DOHH2 (cell line): Measurements from ENCODE around the gene CRTC3.

Experiments used
- H3F3A ChIP-seq: fragments of 200-600 bp; sonication (generic), shearing (Covaris generic); 2 replicates; pipeline ENCODE4 v1.6.0; 2016; ENCODE audit warnings: antibody characterized with exemption, mild to moderate bottlenecking; ENCODE audit not compliant: control insufficient read depth, insufficient read depth
- H3K27ac ChIP-seq: fragments of 200-600 bp; sonication (generic); 2 replicates; pipeline ENCODE4 v1.5.1; 2014; ENCODE audit warnings: low read depth, mild to moderate bottlenecking, low read length, moderate library complexity
- H3K27me3 ChIP-seq: fragments of 200-600 bp; sonication (generic); 2 replicates; pipeline ENCODE4 v1.6.1; 2014; ENCODE audit warnings: mild to moderate bottlenecking, low read length, mixed read lengths; ENCODE audit not compliant: control insufficient read depth
- H3K36me3 ChIP-seq: fragments of 200-600 bp; sonication (generic); 2 replicates; pipeline ENCODE4 v1.6.1; 2014; ENCODE audit warnings: mild to moderate bottlenecking, low read length, moderate library complexity, mixed read lengths; ENCODE audit not compliant: control insufficient read depth
- H3K4me1 ChIP-seq: fragments of 200-600 bp; sonication (generic); 2 replicates; pipeline ENCODE4 v1.6.1; 2014; ENCODE audit warnings: mild to moderate bottlenecking, low read length, mixed read lengths; ENCODE audit not compliant: control insufficient read depth
- H3K4me2 ChIP-seq: fragments of 200-600 bp; sonication (generic); 2 replicates; pipeline ENCODE4 v1.6.0; 2014; ENCODE audit warnings: mild to moderate bottlenecking, low read length, moderate library complexity
- H3K4me3 ChIP-seq: fragments of 200-600 bp; sonication (generic); 2 replicates; pipeline ENCODE4 v1.5.1; 2014; ENCODE audit warnings: mild to moderate bottlenecking, low read length, mixed read lengths
- H3K79me2 ChIP-seq: fragments of 200-600 bp; sonication (generic); 2 replicates; pipeline ENCODE4 v1.6.1; 2014; ENCODE audit warnings: mild to moderate bottlenecking, low read length, mixed read lengths; ENCODE audit not compliant: control insufficient read depth
- H3K9me2 ChIP-seq: fragments of 200-600 bp; sonication (generic); replicated peaks from 2 replicates; pipeline ENCODE4 v1.6.1; 2014; ENCODE audit warnings: mild to moderate bottlenecking, low read length, mixed read lengths; ENCODE audit not compliant: control insufficient read depth
- H3K9me3 ChIP-seq: fragments of 200-600 bp; sonication (generic); 2 replicates; pipeline ENCODE4 v1.6.1; 2014; ENCODE audit warnings: antibody characterized with exemption, low read length, mixed read lengths; ENCODE audit not compliant: control insufficient read depth, insufficient read depth
- H4K20me1 ChIP-seq: fragments of 200-600 bp; sonication (generic); 2 replicates; pipeline ENCODE4 v1.6.0; 2014; ENCODE audit warnings: low read depth, mild to moderate bottlenecking, antibody characterized with exemption, low read length, moderate library complexity; ENCODE audit not compliant: control insufficient read depth, insufficient read depth
- CTCF ChIP-seq: fragments of 200-600 bp; sonication (generic); IDR thresholded peaks from one replicate; pipeline ENCODE4 v1.5.1; 2014; ENCODE audit warnings: antibody characterized with exemption, mild to moderate bottlenecking, low read depth, low read length; ENCODE audit not compliant: poor library complexity, severe bottlenecking
- EZH2phosphoT487 ChIP-seq: fragments of 200-600 bp; sonication (generic); IDR thresholded peaks from 2 replicates; pipeline ENCODE4 v1.6.1; 2017; ENCODE audit warnings: borderline replicate concordance, mild to moderate bottlenecking, antibody characterized with exemption, low read length, moderate library complexity, mixed read lengths

CRTC3 gene

GRCh38 chr15:90591524-90591923, 61.8 kb downstream of the CRTC3 start:
- Histone ChIP-seq H3K79me2 (no peaks in the 10 kb centered on the region), H3K27me3 (no peaks in the 10 kb centered on the region), H3K9me3 (no peaks in the 10 kb centered on the region), H3K4me2 (no peak overlapping the region), H3K36me3 (no peaks in the 10 kb centered on the region), H3F3A (peaks cover 38% of the 10 kb centered on the region), H3K27ac (no peak overlapping the region), H4K20me1 (no peaks in the 10 kb centered on the region), H3K9me2 (no peaks in the 10 kb centered on the region), H3K4me3 (no peak overlapping the region), H3K4me1 (peaks cover 47% of the 10 kb centered on the region)
- TF ChIP-seq CTCF, result no peak
- TF ChIP-seq EZH2phosphoT487, result no peak

GRCh38 chr15:90592131-90592881, 62.6 kb downstream of the CRTC3 start:
- Histone ChIP-seq H3K79me2 (peaks cover 3% of the 10 kb centered on the region; the same call in 1 of the 2 replicates), H3K4me1 (peaks cover 55% of the 10 kb centered on the region), H3K27ac (no peak overlapping the region)

GRCh38 chr15:90593499-90594158, 63.9 kb downstream of the CRTC3 start:
- H3K9me3 ChIP-seq, result no peaks in the 10 kb centered on the region
- no peaks in the 10 kb centered on the region for H3K9me2 ChIP-seq
- peaks cover 3% of the 10 kb centered on the region; the same call in 1 of the 2 replicates for H3K79me2 ChIP-seq

More at GRCh38 chr15:90592131-90592881, 62.6 kb downstream of the CRTC3 start:
- no peaks in the 10 kb centered on the region for H3K9me3 ChIP-seq
- H3K4me3 ChIP-seq, result no peak overlapping the region
- no peak for TF ChIP-seq CTCF
- no peak for TF ChIP-seq EZH2phosphoT487
- peaks cover 3% of the 10 kb centered on the region; the same call in 1 of the 2 replicates for H3K36me3 ChIP-seq
- H3K9me2 ChIP-seq, result no peaks in the 10 kb centered on the region
- H4K20me1 ChIP-seq, result no peaks in the 10 kb centered on the region
- no peak overlapping the region for H3K4me2 ChIP-seq
- H3K27me3 ChIP-seq, result no peaks in the 10 kb centered on the region
- H3F3A ChIP-seq, result peaks cover 40% of the 10 kb centered on the region

More at GRCh38 chr15:90593499-90594158, 63.9 kb downstream of the CRTC3 start:
- H3K4me1 ChIP-seq, result peaks cover 68% of the 10 kb centered on the region
- TF ChIP-seq EZH2phosphoT487 (no peak), CTCF (no peak)
- peaks cover 9% of the 10 kb centered on the region; the same call in 1 of the 2 replicates for H3K36me3 ChIP-seq
- no peaks in the 10 kb centered on the region for H4K20me1 ChIP-seq
- peak overlapping the region; percentile 88 for H3K4me2 ChIP-seq
- H3K27me3 ChIP-seq, result no peaks in the 10 kb centered on the region
- peak overlapping the region; percentile 57 for H3K4me3 ChIP-seq
- H3K27ac ChIP-seq, result peak overlapping the region; percentile 95
- peaks cover 40% of the 10 kb centered on the region for H3F3A ChIP-seq
